SH-SY5Y (cell line): ENCODE measurements around the gene GSK3B.

Experiments
- GATA2 ChIP-seq: IDR thresholded peaks from 2 replicates; pipeline ENCODE4 v1.6.1; 2011; ENCODE audit warnings: mild to moderate bottlenecking, low read depth, low read length
- GATA3 ChIP-seq: IDR thresholded peaks from 2 replicates; pipeline ENCODE4 v1.6.1; 2011; ENCODE audit warnings: low read depth, mild to moderate bottlenecking, low read length, moderate library complexity

DNA sequence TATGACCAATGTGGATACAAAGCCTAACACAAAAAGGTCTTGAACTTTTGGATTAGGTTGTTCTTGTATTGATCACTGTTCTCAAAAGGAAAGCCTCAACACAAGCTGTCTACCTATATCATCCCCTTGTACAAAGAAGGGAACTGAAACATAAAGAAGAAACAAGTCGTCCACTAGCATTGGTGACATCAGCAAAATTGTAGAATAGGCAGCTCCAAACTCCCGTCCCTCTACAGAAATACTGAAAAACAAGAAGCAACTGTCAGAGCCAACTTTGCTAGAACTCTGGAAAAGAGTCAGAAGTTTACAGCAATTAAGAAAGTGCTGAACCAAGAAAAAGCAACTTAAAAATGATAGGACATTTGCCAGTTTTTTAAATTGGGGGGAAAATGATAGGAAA is 319.8 kb downstream of the GSK3B start:
- TF ChIP-seq GATA3 (no peak), GATA2 (no peak)
